Measurements from ENCODE around the gene ARHGEF3. TPM values are rescaled to one million over a fixed set of nuclear protein-coding genes. Genes with fewer than 3 reads are reported as not detected.
A peak's percentile ranks its signal among the peaks of the same experiment; 100 is the strongest.

Gene ARHGEF3
- total RNA-seq, 1 donor from 2014 or later, result 10.8 TPM

GRCh38 chr3:56688191-56688590, 113.6 kb downstream of the ARHGEF3 start:
- Mint-ChIP-seq H3K4me3 (ENCODE audit: unreplicated experiment) (no peak overlapping the region), H3K27ac (ENCODE audit: unreplicated experiment) (no peak overlapping the region), H3K9me3 (ENCODE audit: unreplicated experiment) (peaks cover 6% of the 10 kb centered on the region), H3K36me3 (ENCODE audit: unreplicated experiment) (peaks cover 7% of the 10 kb centered on the region), H3K27me3 (ENCODE audit: unreplicated experiment) (peaks cover 6% of the 10 kb centered on the region), H3K4me1 (ENCODE audit: low read depth, unreplicated experiment) (no peaks in the 10 kb centered on the region)
- no peak for DNase-seq
- no peak for TF ChIP-seq CTCF (IDR thresholded peaks at IDR 0.05; ENCODE audit: partially characterized antibody, unreplicated experiment)

- Mint-ChIP-seq H3K27me3 (ENCODE audit: unreplicated experiment) (peaks cover 14% of the 10 kb centered on the region), H3K4me3 (ENCODE audit: unreplicated experiment) (peak overlapping the region; percentile 75), H3K27ac (ENCODE audit: unreplicated experiment) (no peak overlapping the region), H3K4me1 (ENCODE audit: low read depth, unreplicated experiment) (peaks cover 4% of the 10 kb centered on the region), H3K36me3 (ENCODE audit: unreplicated experiment) (peaks cover 7% of the 10 kb centered on the region), H3K9me3 (ENCODE audit: unreplicated experiment) (peaks cover 11% of the 10 kb centered on the region)
- DNase-seq, result no peak
- no peak for TF ChIP-seq CTCF (IDR thresholded peaks at IDR 0.05; ENCODE audit: partially characterized antibody, unreplicated experiment)
These were observed 117.7 kb downstream of the ARHGEF3 start for GRCh38 chr3:56684029-56684428.

GRCh38 chr3:56683122-56683817, 118.5 kb downstream of the ARHGEF3 start, which contains the start of gene TASOR:
Gene TASOR (minus strand): TSS chr3:56683265. CDS start chr3:56683006, 259 bp downstream.
- Mint-ChIP-seq H3K9me3 (ENCODE audit: unreplicated experiment) (peaks cover 11% of the 10 kb centered on the region), H3K4me3 (ENCODE audit: unreplicated experiment) (peak within 1 kb of the TSS; percentile 90)

GRCh38 chr3:56682462-56683121, 119.2 kb downstream of the ARHGEF3 start:
- Mint-ChIP-seq H3K27ac (ENCODE audit: unreplicated experiment) (peak overlapping the region; percentile 95), H3K4me1 (ENCODE audit: low read depth, unreplicated experiment) (peaks cover 5% of the 10 kb centered on the region), H3K9me3 (ENCODE audit: unreplicated experiment) (peaks cover 11% of the 10 kb centered on the region), H3K4me3 (ENCODE audit: unreplicated experiment) (peak overlapping the region; percentile 90), H3K27me3 (ENCODE audit: unreplicated experiment) (peaks cover 14% of the 10 kb centered on the region), H3K36me3 (ENCODE audit: unreplicated experiment) (peaks cover 7% of the 10 kb centered on the region)
- TF ChIP-seq CTCF (IDR thresholded peaks at IDR 0.05; ENCODE audit: partially characterized antibody, unreplicated experiment), result no peak
- DNase-seq, result peak; percentile 82

More at GRCh38 chr3:56683122-56683817, 118.5 kb downstream of the ARHGEF3 start, which contains the start of gene TASOR:
- TF ChIP-seq CTCF (IDR thresholded peaks at IDR 0.05; ENCODE audit: partially characterized antibody, unreplicated experiment), result no peak
- peaks cover 4% of the 10 kb centered on the region for H3K4me1 Mint-ChIP-seq (ENCODE audit: low read depth, unreplicated experiment)
- H3K27me3 Mint-ChIP-seq (ENCODE audit: unreplicated experiment), result peaks cover 14% of the 10 kb centered on the region
- H3K27ac Mint-ChIP-seq (ENCODE audit: unreplicated experiment), result peak within 1 kb of the TSS; percentile 95
- DNase-seq, result peak; percentile 86
- peaks cover 7% of the 10 kb centered on the region for H3K36me3 Mint-ChIP-seq (ENCODE audit: unreplicated experiment)

Measured in glutamatergic neuron (in vitro differentiated cells).